ENCODE measurements around the gene SEMA6B. TPM values are rescaled to one million over a fixed set of nuclear protein-coding genes. Genes with fewer than 3 reads are reported as not detected.

Gene SEMA6B
- total and polyA plus RNA-seq, 2 of the 8 experiments (the other 6 are each of a cell fraction or from before 2014, with no cell fraction given): 31.3 to 54.4 TPM

- TF ChIP-seq CHD7 (IDR thresholded peaks at IDR 0.05; ENCODE audit: insufficient replicate concordance, low read length): no peak
- TF ChIP-seq RXRA (IDR thresholded peaks at IDR 0.05; ENCODE audit: insufficient read depth, low read depth, low read length): no peak
- TF ChIP-seq RAD21 (IDR thresholded peaks at IDR 0.05 in 1 of 2, conservative IDR thresholded peaks at IDR 0.05 in 1 of 2; ENCODE audit: low read depth in 2 of 2, low read length in 2 of 2): peak; percentile 5 to 20; a peak in 1 of 4 replicates
- no peak for TF ChIP-seq RNF2 (IDR thresholded peaks at IDR 0.05; ENCODE audit: borderline replicate concordance, low read depth, low read length, missing control alignments, poor library complexity, severe bottlenecking)
- no peak for TF ChIP-seq BRCA1 (IDR thresholded peaks at IDR 0.05; ENCODE audit: low read depth, low read length)
These were observed 64.0 kb downstream of the SEMA6B start (continued) for GRCh38 chr19:4495471-4495870.

Data from H1 (cell line).